ENCODE data around the gene GRAMD2B. TPM values are rescaled to one million over a fixed set of nuclear protein-coding genes. Genes with fewer than 3 reads are reported as not detected.
"Not testable (repeated sequence)": the region's sequence is repeated elsewhere in the genome, so short reads cannot be mapped to it uniquely, and the experiment has no call there.

GRAMD2B gene
- total RNA-seq (2014; rRNA removed; shearing (Covaris generic); ENCODE audit: low replicate concordance): 38.3 and 50.4 TPM in 2 replicates

GRCh38 chr5:126422994-126423788 is at the start of gene GRAMD2B:
Gene GRAMD2B, plus strand, starts transcription at chr5:126423409. Its CDS starts 198 bp downstream, at chr5:126423607.
- in situ Hi-C loops (cut with HindIII; ENCODE audit: low pct_unique_long_range_greater_than_20kb, low sequenced_read_pairs): no loop called here
- peak; percentile 93 for DNase-seq (ENCODE audit: low read depth)

GRCh38 chr5:126374109-126374416 is 49.1 kb upstream of the GRAMD2B start:
- in situ Hi-C loops (cut with HindIII; ENCODE audit: low pct_unique_long_range_greater_than_20kb, low sequenced_read_pairs): loop anchor here (25.0 kb wide), 1 partner anchor 163 kb away; no protein-coding TSS in a partner anchor
- DNase-seq (ENCODE audit: low read depth): no peak

GRCh38 chr5:126376443-126376842 is 46.8 kb upstream of the GRAMD2B start:
- in situ Hi-C loops (cut with HindIII; ENCODE audit: low pct_unique_long_range_greater_than_20kb, low sequenced_read_pairs): no loop called here

GRCh38 chr5:126377424-126377823 is 45.8 kb upstream of the GRAMD2B start:
- DNase-seq (ENCODE audit: low read depth): no peak
- in situ Hi-C loops (cut with HindIII; ENCODE audit: low pct_unique_long_range_greater_than_20kb, low sequenced_read_pairs): no loop called here

More at GRCh38 chr5:126376443-126376842, 46.8 kb upstream of the GRAMD2B start:
- no peak for DNase-seq (ENCODE audit: low read depth)

GRCh38 chr5:126380316-126380715 is 42.9 kb upstream of the GRAMD2B start:
- in situ Hi-C loops (cut with HindIII; ENCODE audit: low pct_unique_long_range_greater_than_20kb, low sequenced_read_pairs); DNase-seq (ENCODE audit: low read depth): not testable (repeated sequence)

GRCh38 chr5:126383246-126383645 is 40.0 kb upstream of the GRAMD2B start:
- DNase-seq (ENCODE audit: low read depth): no peak
- in situ Hi-C loops (cut with HindIII; ENCODE audit: low pct_unique_long_range_greater_than_20kb, low sequenced_read_pairs): no loop called here

GRCh38 chr5:126383776-126384175 is 39.4 kb upstream of the GRAMD2B start:
- no peak for DNase-seq (ENCODE audit: low read depth)
- in situ Hi-C loops (cut with HindIII; ENCODE audit: low pct_unique_long_range_greater_than_20kb, low sequenced_read_pairs): no loop called here

- peak; percentile 69 for DNase-seq (ENCODE audit: low read depth)
- in situ Hi-C loops (cut with HindIII; ENCODE audit: low pct_unique_long_range_greater_than_20kb, low sequenced_read_pairs): no loop called here
Measured at GRCh38 chr5:126384985-126385384, 38.2 kb upstream of the GRAMD2B start.

- DNase-seq (ENCODE audit: low read depth): no peak
- in situ Hi-C loops (cut with HindIII; ENCODE audit: low pct_unique_long_range_greater_than_20kb, low sequenced_read_pairs): no loop called here
Measured at GRCh38 chr5:126385524-126386502, 37.4 kb upstream of the GRAMD2B start.

- in situ Hi-C loops (cut with HindIII; ENCODE audit: low pct_unique_long_range_greater_than_20kb, low sequenced_read_pairs): no loop called here
- no peak for DNase-seq (ENCODE audit: low read depth)
Measured at GRCh38 chr5:126389179-126389578, 34.0 kb upstream of the GRAMD2B start.

GRCh38 chr5:126390051-126390450 is 33.2 kb upstream of the GRAMD2B start:
- in situ Hi-C loops (cut with HindIII; ENCODE audit: low pct_unique_long_range_greater_than_20kb, low sequenced_read_pairs): no loop called here
- no peak for DNase-seq (ENCODE audit: low read depth)

- in situ Hi-C loops (cut with HindIII; ENCODE audit: low pct_unique_long_range_greater_than_20kb, low sequenced_read_pairs): no loop called here
- DNase-seq (ENCODE audit: low read depth): no peak
Measured at GRCh38 chr5:126391386-126391785, 31.8 kb upstream of the GRAMD2B start.

- no peak for DNase-seq (ENCODE audit: low read depth)
- in situ Hi-C loops (cut with HindIII; ENCODE audit: low pct_unique_long_range_greater_than_20kb, low sequenced_read_pairs): no loop called here
Measured at GRCh38 chr5:126394211-126394788, 28.9 kb upstream of the GRAMD2B start.

- in situ Hi-C loops (cut with HindIII; ENCODE audit: low pct_unique_long_range_greater_than_20kb, low sequenced_read_pairs): no loop called here
- no peak for DNase-seq (ENCODE audit: low read depth)
Measured at GRCh38 chr5:126395198-126395597, 28.0 kb upstream of the GRAMD2B start.

- DNase-seq (ENCODE audit: low read depth): no peak
- in situ Hi-C loops (cut with HindIII; ENCODE audit: low pct_unique_long_range_greater_than_20kb, low sequenced_read_pairs): no loop called here
Measured at GRCh38 chr5:126395605-126396004, 27.6 kb upstream of the GRAMD2B start.

- in situ Hi-C loops (cut with HindIII; ENCODE audit: low pct_unique_long_range_greater_than_20kb, low sequenced_read_pairs); DNase-seq (ENCODE audit: low read depth): not testable (repeated sequence)
Measured at GRCh38 chr5:126396721-126397120, 26.5 kb upstream of the GRAMD2B start.

- in situ Hi-C loops (cut with HindIII; ENCODE audit: low pct_unique_long_range_greater_than_20kb, low sequenced_read_pairs): no loop called here
Measured at GRCh38 chr5:126398791-126399190, 24.4 kb upstream of the GRAMD2B start.

GRCh38 chr5:126400621-126401251 is 22.5 kb upstream of the GRAMD2B start:
- no peak for DNase-seq (ENCODE audit: low read depth)
- in situ Hi-C loops (cut with HindIII; ENCODE audit: low pct_unique_long_range_greater_than_20kb, low sequenced_read_pairs): no loop called here

More at GRCh38 chr5:126398791-126399190, 24.4 kb upstream of the GRAMD2B start:
- DNase-seq (ENCODE audit: low read depth): no peak
